BJ (cell line): ENCODE measurements around the gene CCDC141. TPM values are rescaled to one million over a fixed set of nuclear protein-coding genes. Genes with fewer than 3 reads are reported as not detected.
"Not testable (repeated sequence)": the region's sequence is repeated elsewhere in the genome, so short reads cannot be mapped to it uniquely, and the experiment has no call there.

Source experiments
- CTCF ChIA-PET: fragments of 350-600 bp; formaldehyde crosslinking; extraction: SDS; loops from one replicate; lab custom pipeline; 2021; ENCODE audit warnings: antibody characterized with exemption, inconsistent platforms; lab: Yijun Ruan, JAX
- POLR2A ChIA-PET: fragments of 300-600 bp; sonication (Branson Sonifier 250); formaldehyde crosslinking; extraction: SDS; loops from one replicate; lab custom pipeline; 2021; ENCODE audit warnings: antibody characterized with exemption; lab: Charles Lee
- DNase-seq: peaks from one replicate; pipeline ENCODE4 v3.0.0-alpha.2; 2011; ENCODE audit warnings: low read depth
- H3K27me3 ChIP-seq: 2 replicates; pipeline ENCODE4 v1.6.0; 2011; ENCODE audit warnings: low read length; ENCODE audit not compliant: control insufficient read depth, insufficient read depth
- H3K36me3 ChIP-seq: 2 replicates; pipeline ENCODE4 v1.5.1; 2011; ENCODE audit warnings: low read length; ENCODE audit not compliant: control insufficient read depth, insufficient read depth
- H3K4me3 ChIP-seq: 2 replicates; pipeline ENCODE4 v1.5.1; 2011; ENCODE audit warnings: low read depth, mild to moderate bottlenecking, control low read depth, low read length
- polyA plus RNA-seq: library from polyadenylated mRNA; depleted of rRNA; stranded (reverse); fragments of >200 nt; gene quantifications from 2 replicates; pipeline ENCODE4 v1.2.3, GENCODE V29; 2011
- TF ChIP-seq, protein P1 (sequence below): IDR thresholded peaks from 2 replicates; pipeline ENCODE4 v1.5.1; 2011; ENCODE audit warnings: low read depth, mild to moderate bottlenecking, control low read depth, inconsistent platforms, low read length, moderate library complexity; ENCODE audit not compliant: insufficient read depth

Gene CCDC141
- polyA plus RNA-seq, 1 experiment = not detected

DNA sequence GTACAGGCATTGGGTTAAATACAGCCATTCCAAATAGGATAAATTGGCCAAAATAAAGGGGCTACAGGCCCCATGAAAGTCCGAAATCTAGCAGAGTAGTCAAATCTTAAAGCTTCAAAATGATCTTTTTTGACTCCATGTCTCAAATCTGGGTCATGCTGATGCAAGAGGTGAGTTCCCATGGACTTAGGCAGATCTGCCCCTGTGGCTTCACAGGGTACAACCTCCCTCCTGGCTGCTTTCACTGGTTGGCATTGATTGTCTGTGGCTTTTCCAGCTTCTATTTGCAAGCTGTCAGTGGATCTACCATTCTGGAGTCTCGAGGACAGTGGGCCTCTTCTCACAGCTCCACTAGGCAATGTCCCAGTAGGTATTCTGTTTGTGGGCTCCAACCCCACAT is 56.1 kb downstream of the CCDC141 start:
- POLR2A ChIA-PET = no interaction called here
- CTCF ChIA-PET = no interaction called here
- no peaks in the 10 kb centered on the region for H3K36me3 ChIP-seq

DNA sequence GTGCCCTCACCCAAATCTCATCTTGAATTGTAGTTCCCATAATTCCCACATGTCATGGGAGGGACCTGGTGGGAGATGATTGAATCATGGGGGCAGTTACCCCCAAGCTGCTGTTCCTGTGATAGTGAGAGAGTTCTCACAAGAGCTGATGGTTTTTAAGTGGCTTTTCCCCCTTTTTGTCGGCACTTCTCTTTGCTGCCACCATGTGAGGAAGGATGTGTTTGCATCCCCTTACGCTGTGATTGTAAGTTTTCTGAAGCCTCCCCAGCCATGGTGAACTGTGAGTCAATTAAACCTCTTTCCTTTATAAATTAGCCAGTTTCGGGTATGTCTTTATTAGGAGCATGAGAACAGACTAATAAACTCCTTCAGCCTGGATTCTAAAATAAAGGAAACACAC is 57.2 kb downstream of the CCDC141 start:
- DNase-seq, H3K4me3 ChIP-seq, POLR2A ChIA-PET, CTCF ChIA-PET, H3K36me3 ChIP-seq, H3K27me3 ChIP-seq: not testable (repeated sequence)

More for the DNA sequence above, 56.1 kb downstream of the CCDC141 start:
- DNase-seq = no peak
- H3K4me3 ChIP-seq = no peak overlapping the region
- TF ChIP-seq, protein P1, sequence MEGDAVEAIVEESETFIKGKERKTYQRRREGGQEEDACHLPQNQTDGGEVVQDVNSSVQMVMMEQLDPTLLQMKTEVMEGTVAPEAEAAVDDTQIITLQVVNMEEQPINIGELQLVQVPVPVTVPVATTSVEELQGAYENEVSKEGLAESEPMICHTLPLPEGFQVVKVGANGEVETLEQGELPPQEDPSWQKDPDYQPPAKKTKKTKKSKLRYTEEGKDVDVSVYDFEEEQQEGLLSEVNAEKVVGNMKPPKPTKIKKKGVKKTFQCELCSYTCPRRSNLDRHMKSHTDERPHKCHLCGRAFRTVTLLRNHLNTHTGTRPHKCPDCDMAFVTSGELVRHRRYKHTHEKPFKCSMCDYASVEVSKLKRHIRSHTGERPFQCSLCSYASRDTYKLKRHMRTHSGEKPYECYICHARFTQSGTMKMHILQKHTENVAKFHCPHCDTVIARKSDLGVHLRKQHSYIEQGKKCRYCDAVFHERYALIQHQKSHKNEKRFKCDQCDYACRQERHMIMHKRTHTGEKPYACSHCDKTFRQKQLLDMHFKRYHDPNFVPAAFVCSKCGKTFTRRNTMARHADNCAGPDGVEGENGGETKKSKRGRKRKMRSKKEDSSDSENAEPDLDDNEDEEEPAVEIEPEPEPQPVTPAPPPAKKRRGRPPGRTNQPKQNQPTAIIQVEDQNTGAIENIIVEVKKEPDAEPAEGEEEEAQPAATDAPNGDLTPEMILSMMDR = no peak
- H3K27me3 ChIP-seq = no peaks in the 10 kb centered on the region

DNA sequence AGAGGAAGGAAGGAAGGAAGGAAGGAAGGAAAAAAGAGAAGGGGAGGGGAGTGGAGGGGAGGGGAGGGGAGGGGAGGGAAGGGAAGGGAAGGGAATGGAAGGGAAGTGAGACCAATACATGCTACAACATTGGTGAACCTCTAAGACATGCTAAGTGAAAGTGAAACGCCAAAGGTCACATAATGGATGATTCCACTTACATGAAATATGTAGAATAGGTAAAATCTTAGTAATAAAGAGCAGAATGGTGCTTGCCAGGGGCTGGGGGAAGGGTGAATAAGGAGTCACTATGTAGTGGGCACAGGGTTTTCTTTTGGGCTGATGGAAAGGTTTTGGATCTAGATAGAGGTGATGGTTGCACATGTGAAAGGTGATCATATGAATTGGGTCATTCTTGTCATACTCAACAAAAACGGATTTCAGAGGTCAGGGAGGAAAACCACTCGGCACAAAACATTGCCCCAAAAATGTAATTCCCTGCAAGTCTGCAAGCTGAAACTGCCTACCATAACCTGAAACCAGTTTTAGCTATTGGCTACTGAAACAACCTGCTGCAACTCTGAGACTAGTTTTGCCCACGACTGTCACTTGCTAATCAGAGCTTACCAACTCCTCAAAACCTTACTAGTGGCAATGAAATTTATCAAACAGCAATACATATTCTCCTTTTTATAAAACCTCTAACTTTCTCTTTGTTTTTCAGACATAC is 59.2 kb downstream of the CCDC141 start:
- H3K4me3 ChIP-seq = no peak overlapping the region
- ChIA-PET POLR2A (no interaction called here), CTCF (no interaction called here)
- no peak for DNase-seq
- TF ChIP-seq, protein P1 = no peak
- no peaks in the 10 kb centered on the region for H3K27me3 ChIP-seq
- H3K36me3 ChIP-seq = no peaks in the 10 kb centered on the region

DNA sequence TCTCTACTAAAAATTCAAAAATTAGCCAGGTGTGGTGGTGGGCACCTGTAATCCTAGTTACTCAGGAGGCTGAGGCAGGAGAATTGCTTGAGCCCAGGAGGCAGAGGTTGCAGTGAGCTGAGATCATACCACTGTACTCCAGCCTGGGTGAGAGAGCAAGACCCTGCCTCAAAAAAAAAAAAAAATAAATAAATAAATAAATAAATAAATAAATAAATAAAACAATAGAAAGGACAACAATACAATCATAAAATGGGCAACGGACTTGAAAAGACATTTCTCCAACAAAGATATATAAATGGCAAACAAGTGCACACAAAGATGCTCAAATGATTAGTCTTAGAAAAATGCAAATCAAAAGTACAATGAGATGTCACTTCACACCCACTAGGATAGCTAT is 60.5 kb downstream of the CCDC141 start:
- POLR2A ChIA-PET, H3K27me3 ChIP-seq, CTCF ChIA-PET, DNase-seq, H3K36me3 ChIP-seq, H3K4me3 ChIP-seq: not testable (repeated sequence)

DNA sequence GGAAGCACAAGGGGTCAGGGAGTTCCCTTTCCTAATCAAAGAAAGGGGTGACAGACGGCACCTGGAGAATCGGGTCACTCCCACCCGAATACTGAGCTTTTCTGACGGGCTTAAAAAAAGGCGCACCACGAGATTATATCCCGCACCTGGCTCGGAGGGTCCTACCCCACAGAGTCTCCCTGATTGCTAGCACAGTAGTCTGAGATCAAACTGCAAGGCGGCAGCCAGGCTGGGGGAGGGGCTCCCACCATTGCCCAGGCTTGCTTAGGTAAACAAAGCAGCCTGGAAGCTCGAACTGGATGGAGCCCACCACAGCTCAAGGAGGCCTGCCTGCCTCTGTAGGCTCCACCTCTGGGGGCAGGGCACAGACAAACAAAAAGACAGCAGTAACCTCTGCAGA is 67.3 kb downstream of the CCDC141 start:
- CTCF ChIA-PET, H3K27me3 ChIP-seq, H3K36me3 ChIP-seq, POLR2A ChIA-PET, H3K4me3 ChIP-seq, DNase-seq: not testable (repeated sequence)

DNA sequence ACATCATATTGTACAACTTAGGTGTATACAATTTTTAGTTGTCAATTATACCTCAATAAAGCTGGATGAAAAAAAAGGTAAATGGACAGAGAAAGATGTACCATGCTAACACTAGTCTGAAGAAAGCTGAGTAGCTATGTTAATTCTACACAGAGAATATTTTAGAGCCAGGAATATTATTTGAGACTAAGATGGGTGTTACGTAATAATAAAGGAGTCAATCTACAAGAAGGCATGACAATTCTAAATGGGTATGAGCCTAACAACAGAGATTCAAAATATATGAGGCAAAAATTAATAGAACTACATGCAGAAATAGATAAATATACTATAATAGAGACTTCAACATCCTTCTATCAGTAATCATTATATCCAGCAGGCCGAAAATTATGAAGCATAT is 69.1 kb downstream of the CCDC141 start:
- ChIA-PET CTCF (no interaction called here), POLR2A (no interaction called here)
- TF ChIP-seq, protein P1 = no peak
- no peaks in the 10 kb centered on the region for H3K36me3 ChIP-seq
- H3K27me3 ChIP-seq = no peaks in the 10 kb centered on the region
- no peak overlapping the region for H3K4me3 ChIP-seq
- DNase-seq = no peak

DNA sequence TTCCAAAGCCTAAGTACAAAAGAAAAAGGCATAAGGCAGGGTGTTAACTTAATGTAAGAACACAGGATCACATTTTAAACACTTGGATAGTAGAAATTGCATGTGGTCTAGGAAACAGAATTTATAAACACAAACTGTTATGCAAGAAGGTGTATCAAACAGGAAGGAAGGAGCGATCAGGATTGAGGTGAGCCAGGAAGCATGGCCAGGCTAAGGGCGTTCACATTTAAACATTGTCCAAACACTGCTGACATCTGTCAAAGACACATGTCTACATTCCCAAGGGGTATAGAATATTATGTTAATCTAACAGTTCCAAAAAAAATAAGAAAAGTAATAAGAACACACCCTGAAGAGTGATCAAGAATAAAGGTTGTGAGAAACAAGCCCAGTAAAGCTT is 71.3 kb downstream of the CCDC141 start:
- no peak overlapping the region for H3K4me3 ChIP-seq
- ChIA-PET POLR2A (no interaction called here), CTCF (no interaction called here)
- H3K36me3 ChIP-seq = no peaks in the 10 kb centered on the region
- no peaks in the 10 kb centered on the region for H3K27me3 ChIP-seq
- TF ChIP-seq, protein P1 = no peak
- no peak for DNase-seq
